Body of pancreas (tissue), 4 donors: Measurements from ENCODE around the gene WFDC5.

ENCODE experiments used
- CTCF ChIP-seq, 7 experiments: fragments of 450-650 bp in 4 of 7; fragments of 200-600 bp in 3 of 7; sonication (generic) in 3 of 7; IDR thresholded peaks; one replicate each; pipeline ENCODE4 v1.5.1; 2016 to 2019; ENCODE audit warnings: antibody characterized with exemption in 7 of 7
- POLR2A ChIP-seq, 3 donors: fragments of 450-650 bp; IDR thresholded peaks; one replicate each; pipeline ENCODE4 v1.6.1; 2016; ENCODE audit warnings: antibody characterized with exemption in 3 of 3, mild to moderate bottlenecking in 2 of 3

- TF ChIP-seq CTCF (IDR thresholded peaks at IDR 0.05): peak in 4 of 7 experiments; percentile 7 to 31 (median 22)
- TF ChIP-seq POLR2A (IDR thresholded peaks at IDR 0.05): no peak
These were observed 17.4 kb downstream of the WFDC5 start for GRCh38 chr20:45097485-45098102.
